ENCODE measurements around the gene THEM4.

GRCh38 chr1:151956957-151957497 lies 47.7 kb upstream of the THEM4 start:
- TF ChIP-seq CTCF (IDR thresholded peaks at IDR 0.05) (no peak), POLR2A (IDR thresholded peaks at IDR 0.05) (no peak)
